ENCODE measurements around the gene ZNF845.
"Not testable (repeated sequence)": the region's sequence is repeated elsewhere in the genome, so short reads cannot be mapped to it uniquely, and the experiment has no call there.

ZNF845 gene

DNA sequence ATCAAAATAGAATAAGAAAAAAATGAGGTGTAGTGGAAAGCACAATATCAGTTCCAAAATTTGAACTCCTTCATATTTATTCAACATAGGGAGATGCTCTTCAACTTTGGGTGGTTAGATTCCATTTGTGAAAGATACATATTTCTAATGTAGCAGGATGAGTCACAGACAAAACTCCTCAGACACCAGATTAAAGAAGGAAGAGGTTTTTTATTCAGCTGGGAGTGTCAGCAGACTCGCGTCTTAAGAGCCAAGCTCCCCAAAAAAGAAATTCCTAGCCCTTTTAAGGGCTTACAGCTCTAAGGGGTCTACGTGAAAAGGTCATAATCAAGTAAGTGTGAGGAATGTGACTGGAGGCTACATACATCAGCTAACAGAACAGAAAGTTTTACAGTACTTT lies 54.6 kb downstream of the ZNF845 start:
- no peak for FAIRE-seq

DNA sequence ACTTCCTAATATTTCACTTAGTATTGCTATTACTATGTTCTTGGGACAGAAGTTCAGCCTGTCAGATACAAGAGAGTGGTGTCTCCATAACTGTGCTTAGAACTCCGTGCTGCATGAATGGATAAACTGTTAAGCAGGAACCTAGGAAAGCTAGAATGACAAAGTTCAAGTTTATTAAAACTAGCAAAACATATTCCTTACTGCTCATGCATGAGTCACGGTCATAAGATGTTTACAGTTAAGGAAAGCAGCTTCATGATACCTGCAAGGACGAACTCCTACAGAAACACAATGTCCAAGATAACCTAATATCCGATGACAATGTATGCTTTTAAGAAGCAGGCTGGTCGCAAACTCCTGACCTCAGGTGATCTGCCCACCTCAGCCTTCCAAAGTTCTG lies 55.4 kb downstream of the ZNF845 start:
- no peak for FAIRE-seq

DNA sequence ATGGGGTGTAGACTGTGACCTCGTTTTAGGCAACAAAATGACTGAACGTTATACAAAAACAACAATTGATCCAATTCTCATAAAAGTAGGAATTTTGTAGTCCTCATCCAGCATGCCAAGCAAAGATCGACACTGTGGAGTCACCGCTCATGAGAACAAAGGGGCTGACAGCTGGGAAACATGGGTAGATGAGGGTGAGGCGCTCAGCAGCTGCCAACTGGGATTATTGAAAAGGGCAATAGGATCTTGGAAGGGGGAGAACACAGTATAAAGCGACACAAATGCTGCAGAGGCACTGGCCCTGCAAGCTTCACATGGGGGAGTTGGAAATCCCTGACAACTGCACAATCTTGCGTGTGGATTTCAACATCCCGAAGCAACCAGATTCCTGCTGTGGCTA lies 56.0 kb downstream of the ZNF845 start:
- FAIRE-seq: no peak

DNA sequence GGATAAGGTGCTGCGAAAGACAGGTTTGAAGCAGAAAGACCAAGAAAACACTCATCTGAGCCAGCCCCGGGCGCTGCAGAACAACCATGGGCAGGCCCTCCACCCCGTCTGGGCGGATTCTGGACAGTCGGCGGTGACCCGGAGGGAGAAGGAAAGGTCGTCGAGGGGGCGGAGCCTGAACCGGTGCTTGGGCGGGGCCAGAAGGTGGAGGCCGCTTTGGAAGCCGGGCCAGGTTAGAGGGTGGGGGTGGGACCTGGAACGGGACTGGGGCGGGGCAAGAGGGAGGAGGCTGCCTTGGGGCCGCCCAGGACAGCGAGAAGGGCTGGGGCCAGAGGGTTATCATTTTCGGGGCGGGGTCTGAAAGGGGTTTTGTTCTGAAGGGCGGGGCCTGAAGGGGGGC lies 56.4 kb downstream of the ZNF845 start:
- FAIRE-seq: no peak

DNA sequence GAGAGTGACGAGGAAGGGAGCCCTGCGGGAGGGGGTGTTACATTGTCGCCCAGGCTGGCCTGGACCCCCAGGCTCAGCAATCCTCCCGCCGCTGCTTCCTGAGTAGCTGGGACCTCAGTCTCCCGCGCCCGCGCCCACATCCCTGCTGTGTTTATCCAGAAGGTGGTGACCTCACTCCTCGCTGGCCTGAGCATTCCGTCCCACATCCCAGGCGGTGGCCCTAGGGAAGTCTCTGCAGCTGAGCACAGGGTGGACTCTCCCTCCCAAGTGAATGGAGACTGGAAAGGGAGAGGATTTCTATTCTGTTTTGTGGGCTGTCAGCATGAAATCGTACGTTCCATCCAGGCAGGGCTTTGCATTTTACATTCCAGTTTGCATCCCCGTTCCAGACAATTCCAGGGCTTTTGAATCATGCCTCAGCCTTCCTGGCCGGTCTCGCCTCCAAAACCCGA lies 61.0 kb downstream of the ZNF845 start:
- no peak for FAIRE-seq

DNA sequence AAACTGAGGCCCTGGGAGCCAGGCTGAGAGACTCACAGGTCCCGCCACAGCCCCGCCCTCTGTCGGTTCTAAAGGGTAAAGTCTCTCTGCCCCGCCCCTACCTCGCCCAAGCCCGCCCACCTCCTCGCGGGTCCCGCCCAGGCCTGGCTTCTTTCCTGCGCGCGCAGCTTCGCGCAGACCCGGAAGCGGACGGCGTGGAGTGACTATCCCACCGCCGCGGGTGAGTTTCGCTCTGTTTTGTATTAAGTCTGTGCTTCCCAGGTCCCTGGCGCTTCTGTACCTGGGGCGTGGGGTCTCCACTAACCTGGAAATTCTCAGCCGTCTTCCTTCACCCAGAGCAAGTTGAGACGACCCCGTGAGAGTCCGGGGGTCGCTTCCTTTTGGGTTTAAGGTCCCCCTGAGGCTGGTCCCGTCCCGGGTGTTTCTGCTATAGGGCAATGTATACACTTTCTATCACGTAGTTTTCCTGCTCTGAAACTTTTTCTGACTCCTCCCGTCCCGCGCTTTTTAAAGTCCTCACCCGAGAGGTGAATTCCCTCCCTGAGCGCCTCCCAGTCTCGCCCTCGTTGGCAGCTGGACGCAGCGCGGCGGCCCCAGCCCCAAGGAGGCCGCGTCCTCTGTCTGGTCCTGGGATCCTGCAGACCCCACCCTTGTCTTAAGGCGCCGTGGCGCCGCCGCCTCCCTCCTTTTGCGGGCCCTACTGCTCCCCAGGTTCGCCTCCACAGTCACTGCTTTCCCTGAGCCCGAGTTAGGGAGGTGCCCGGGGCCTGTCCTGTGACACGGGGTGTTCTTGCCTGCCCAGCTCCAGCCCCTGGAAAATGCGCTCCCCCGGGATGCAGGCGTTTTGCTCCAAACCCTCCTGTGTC lies 61.7 kb downstream of the ZNF845 start, which contains the start of gene ZNF765:
Gene ZNF765, plus strand, starts transcription at position 176 of the 866 bp plus-strand sequence. CDS start 2,867 bp downstream, outside the sequence.
- no peak for FAIRE-seq

DNA sequence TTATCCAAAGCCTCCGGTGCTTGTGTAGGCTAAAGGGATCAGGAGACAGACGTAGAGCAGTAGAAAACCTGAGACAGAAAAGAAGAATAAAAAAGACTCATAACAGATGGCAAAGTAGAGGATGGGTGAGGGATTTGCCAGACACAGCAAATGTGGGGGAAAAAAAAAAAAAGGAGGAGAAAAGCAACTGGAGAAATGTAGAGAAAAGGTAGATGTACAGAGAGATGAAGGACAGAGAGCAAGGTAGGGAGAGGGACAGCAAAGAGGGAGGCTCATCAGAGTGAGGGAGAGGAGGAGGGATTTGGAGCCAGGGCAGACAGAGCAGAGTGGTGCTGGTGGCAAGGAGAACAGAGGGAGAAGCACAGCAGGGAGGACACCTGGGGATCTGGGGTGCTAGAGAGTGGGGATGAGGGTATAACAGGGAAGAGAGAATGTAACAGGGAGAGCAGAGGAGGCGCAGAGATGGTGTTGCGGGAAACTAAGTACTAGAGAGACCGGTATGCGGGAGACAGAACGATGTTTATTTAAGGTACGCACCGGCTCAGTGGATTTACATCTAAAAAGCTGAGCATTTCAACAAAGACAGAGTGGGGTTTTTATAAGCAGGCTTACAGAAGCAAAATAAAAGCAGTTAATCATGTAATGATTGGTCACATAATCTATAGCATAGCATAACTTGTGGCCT lies 62.4 kb downstream of the ZNF845 start:
- FAIRE-seq: not testable (repeated sequence)

DNA sequence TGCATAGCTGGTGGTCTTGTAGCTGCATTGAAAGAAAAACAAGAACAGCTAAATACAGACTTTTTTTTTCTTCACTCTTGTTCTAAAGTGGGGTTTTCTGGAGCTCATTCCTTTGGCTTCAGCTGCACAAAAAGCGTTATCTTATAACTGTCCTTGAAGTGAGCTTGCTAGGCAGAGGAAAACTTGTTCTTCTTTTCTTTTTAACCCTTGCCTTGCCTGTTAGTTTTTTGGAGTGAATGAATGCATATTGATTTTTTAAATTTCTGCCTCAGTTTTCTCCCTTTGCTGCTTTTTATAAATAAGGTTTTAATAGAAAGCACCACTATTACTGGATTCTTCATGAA lies 62.9 kb downstream of the ZNF845 start:
- no peak for FAIRE-seq

DNA sequence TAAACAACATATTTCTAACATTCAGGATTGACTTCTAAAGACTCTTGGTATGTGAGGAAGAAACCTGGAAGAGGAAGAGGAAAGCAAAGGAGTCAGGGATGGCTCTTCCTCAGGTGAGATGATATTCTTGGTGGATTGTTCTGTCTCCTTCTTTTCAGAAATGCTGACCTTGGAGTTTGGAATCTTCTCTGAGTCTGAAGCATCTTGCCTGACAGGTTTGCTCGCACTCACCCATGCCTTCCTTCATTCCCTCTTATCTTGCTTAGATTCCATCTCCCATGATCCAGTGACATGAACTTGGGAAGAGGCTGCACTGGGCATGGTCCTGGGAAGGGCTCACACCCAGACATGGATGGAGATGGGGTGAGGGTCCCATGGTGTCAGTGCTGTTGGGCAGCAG lies 64.4 kb downstream of the ZNF845 start:
- FAIRE-seq: not testable (repeated sequence)
